Measurements from ENCODE around the gene GALM.

DNA sequence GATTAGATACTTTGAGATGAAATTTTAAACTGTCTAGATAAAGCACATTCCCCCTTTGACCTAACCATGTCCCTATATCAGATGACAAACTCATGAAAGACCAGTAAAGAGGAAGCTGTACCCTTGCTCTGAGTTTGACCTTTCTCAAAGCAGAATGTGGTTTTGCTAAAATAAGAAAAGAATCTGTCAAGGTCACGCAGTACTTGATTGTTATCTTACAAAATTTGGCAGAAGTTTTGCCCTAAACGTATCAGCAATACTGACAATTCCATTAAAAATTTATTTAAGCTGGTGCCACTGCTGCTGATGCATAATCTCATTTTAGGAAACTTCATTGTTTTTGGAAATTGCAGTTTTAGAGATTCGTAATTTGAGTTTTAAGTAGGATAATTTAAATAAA is 31.2 kb upstream of the GALM start:
- TF ChIP-seq CTCF (IDR thresholded peaks at IDR 0.05) (no peak), EP300 (IDR thresholded peaks at IDR 0.05) (no peak)
